ENCODE data around the gene BANF2. TPM values are rescaled to one million over a fixed set of nuclear protein-coding genes. Genes with fewer than 3 reads are reported as not detected.

BANF2 gene
- total and polyA plus RNA-seq, 4 donors, result not detected

Other genes starting within 250 kb of the BANF2 start
- gene BFSP1, start 168.6 kb upstream of the BANF2 start, total RNA-seq, result 1 to 10 TPM; 1.5 to 2.6 TPM
- gene BFSP1, start 168.6 kb upstream of the BANF2 start, polyA plus RNA-seq, result 1 to 10 TPM; 2.4 to 9.9 TPM
- gene DSTN, start 129.9 kb upstream of the BANF2 start, total RNA-seq, result 1,000 to 10,000 TPM; 1,041 to 1,932 TPM
- 1,000 to 10,000 TPM; 2,289 to 5,298 TPM for gene DSTN, start 129.9 kb upstream of the BANF2 start, polyA plus RNA-seq
- 100 to 1,000 TPM; 165 to 178 TPM for gene RRBP1, start 17.7 kb upstream of the BANF2 start, total RNA-seq
- 10 to 100 TPM; 19.3 to 78.6 TPM for gene RRBP1, start 17.7 kb upstream of the BANF2 start, polyA plus RNA-seq